Mesothelial cell of epicardium (in vitro differentiated cells): ENCODE data around the gene HOXB1. TPM values are rescaled to one million over a fixed set of nuclear protein-coding genes. Genes with fewer than 3 reads are reported as not detected.

Experiments
- DNase-seq, 2 experiments: peaks; one replicate each; pipeline ENCODE4 v3.0.0; 2021; ENCODE audit warnings: low spot score in 2 of 2; ENCODE audit not compliant: unreplicated experiment in 2 of 2
- H3K27ac Mint-ChIP-seq: 2 replicates; pipeline ENCODE4 v1.8.0; 2021; ENCODE audit warnings: mixed read lengths
- H3K27me3 Mint-ChIP-seq: 2 replicates; pipeline ENCODE4 v1.8.0; 2021; ENCODE audit warnings: low read depth, mixed read lengths
- H3K36me3 Mint-ChIP-seq: 2 replicates; pipeline ENCODE4 v1.8.0; 2021; ENCODE audit warnings: mixed read lengths
- H3K4me1 Mint-ChIP-seq: 2 replicates; pipeline ENCODE4 v1.8.0; 2021; ENCODE audit warnings: mixed read lengths
- H3K4me3 Mint-ChIP-seq: 2 replicates; pipeline ENCODE4 v1.8.0; 2021; ENCODE audit warnings: mild to moderate bottlenecking, moderate library complexity, mixed read lengths
- H3K9me3 Mint-ChIP-seq: 2 replicates; pipeline ENCODE4 v1.8.0; 2021; ENCODE audit warnings: mixed read lengths
- CTCF ChIP-seq: fragments of 200-600 bp; sonication (generic); IDR thresholded peaks from one replicate; pipeline ENCODE4 v1.5.0; 2021; ENCODE audit warnings: antibody characterized with exemption; ENCODE audit not compliant: unreplicated experiment
- total RNA-seq: library from RNA; stranded (reverse); gene quantifications from 3 replicates; pipeline ENCODE4 v1.2.1, GENCODE V29; 2021

The HOXB1 gene
- total RNA-seq, 1 donor from 2014 or later = 0.25 TPM

GRCh38 chr17:48568499-48569239, 37.9 kb upstream of the HOXB1 start:
- no peaks in the 10 kb centered on the region for H3K27me3 Mint-ChIP-seq
- no peak for DNase-seq
- no peak overlapping the region for H3K4me3 Mint-ChIP-seq
- no peak overlapping the region for H3K27ac Mint-ChIP-seq
- H3K9me3 Mint-ChIP-seq = no peaks in the 10 kb centered on the region
- no peak for TF ChIP-seq CTCF
- peaks cover 50% of the 10 kb centered on the region for H3K4me1 Mint-ChIP-seq
- H3K36me3 Mint-ChIP-seq = peaks cover 13% of the 10 kb centered on the region

GRCh38 chr17:48567646-48568354, 37.0 kb upstream of the HOXB1 start:
- Mint-ChIP-seq H3K36me3 (peaks cover 9% of the 10 kb centered on the region), H3K4me1 (peaks cover 50% of the 10 kb centered on the region), H3K4me3 (no peak overlapping the region), H3K9me3 (no peaks in the 10 kb centered on the region), H3K27ac (no peak overlapping the region), H3K27me3 (no peaks in the 10 kb centered on the region)
- no peak for TF ChIP-seq CTCF
- no peak for DNase-seq

GRCh38 chr17:48567209-48567608, 36.4 kb upstream of the HOXB1 start:
- Mint-ChIP-seq H3K27me3 (no peaks in the 10 kb centered on the region), H3K27ac (no peak overlapping the region), H3K36me3 (peaks cover 6% of the 10 kb centered on the region), H3K4me1 (peaks cover 50% of the 10 kb centered on the region), H3K9me3 (no peaks in the 10 kb centered on the region), H3K4me3 (no peak overlapping the region)
- TF ChIP-seq CTCF = no peak
- no peak for DNase-seq

- Mint-ChIP-seq H3K4me1 (peaks cover 50% of the 10 kb centered on the region), H3K27me3 (no peaks in the 10 kb centered on the region), H3K27ac (no peak overlapping the region)
Observed at GRCh38 chr17:48566717-48567116, 35.9 kb upstream of the HOXB1 start.

More at GRCh38 chr17:48566717-48567116, 35.9 kb upstream of the HOXB1 start:
- Mint-ChIP-seq H3K9me3 (no peaks in the 10 kb centered on the region), H3K4me3 (no peak overlapping the region), H3K36me3 (peaks cover 7% of the 10 kb centered on the region)
- no peak for TF ChIP-seq CTCF
- no peak for DNase-seq
